ENCODE results near the gene ANO7. TPM values are rescaled to one million over a fixed set of nuclear protein-coding genes. Genes with fewer than 3 reads are reported as not detected.

The ANO7 gene
- total RNA-seq, 2 experiments from 2014 or later: 0.16 to 0.46 TPM

DNA sequence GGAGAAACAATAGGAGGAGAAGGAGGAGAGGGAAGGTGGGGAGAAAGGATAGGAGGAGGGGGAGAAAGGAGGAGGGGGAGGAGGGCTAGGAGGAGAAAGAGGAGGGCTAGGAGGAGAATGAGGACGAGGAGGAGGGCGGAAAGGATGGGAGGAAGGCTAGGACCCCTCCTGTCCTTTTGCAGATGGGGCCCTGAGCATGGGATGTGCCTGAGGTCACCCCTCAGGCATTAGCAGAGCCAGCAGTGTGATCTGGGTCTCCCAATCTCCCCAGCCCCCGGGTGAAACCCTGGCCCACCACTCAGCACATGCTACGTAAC is 601 bp upstream of the ANO7 start:
- no peaks in the 10 kb centered on the region for H4K20me1 ChIP-seq (ENCODE audit: insufficient read depth, low read length)
- TF ChIP-seq EZH2phosphoT487 (IDR thresholded peaks at IDR 0.05; ENCODE audit: borderline replicate concordance, low read depth, low read length): no peak
- TF ChIP-seq, protein P1, sequence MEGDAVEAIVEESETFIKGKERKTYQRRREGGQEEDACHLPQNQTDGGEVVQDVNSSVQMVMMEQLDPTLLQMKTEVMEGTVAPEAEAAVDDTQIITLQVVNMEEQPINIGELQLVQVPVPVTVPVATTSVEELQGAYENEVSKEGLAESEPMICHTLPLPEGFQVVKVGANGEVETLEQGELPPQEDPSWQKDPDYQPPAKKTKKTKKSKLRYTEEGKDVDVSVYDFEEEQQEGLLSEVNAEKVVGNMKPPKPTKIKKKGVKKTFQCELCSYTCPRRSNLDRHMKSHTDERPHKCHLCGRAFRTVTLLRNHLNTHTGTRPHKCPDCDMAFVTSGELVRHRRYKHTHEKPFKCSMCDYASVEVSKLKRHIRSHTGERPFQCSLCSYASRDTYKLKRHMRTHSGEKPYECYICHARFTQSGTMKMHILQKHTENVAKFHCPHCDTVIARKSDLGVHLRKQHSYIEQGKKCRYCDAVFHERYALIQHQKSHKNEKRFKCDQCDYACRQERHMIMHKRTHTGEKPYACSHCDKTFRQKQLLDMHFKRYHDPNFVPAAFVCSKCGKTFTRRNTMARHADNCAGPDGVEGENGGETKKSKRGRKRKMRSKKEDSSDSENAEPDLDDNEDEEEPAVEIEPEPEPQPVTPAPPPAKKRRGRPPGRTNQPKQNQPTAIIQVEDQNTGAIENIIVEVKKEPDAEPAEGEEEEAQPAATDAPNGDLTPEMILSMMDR (conservative IDR thresholded peaks at IDR 0.05; ENCODE audit: low read length): no peak
- no peaks in the 10 kb centered on the region for H3K9me2 ChIP-seq (ENCODE audit: insufficient read depth, low read length)
- no peak overlapping the region for H3K27ac ChIP-seq (ENCODE audit: low read depth, low read length, poor library complexity, severe bottlenecking)
- intact Hi-C loops (cut with micrococcal nuclease; ENCODE audit: unreplicated experiment): no loop called here
- ChIA-PET CTCF (ENCODE audit: unreplicated experiment) (no interaction called here), POLR2A (no interaction called here)
- no peaks in the 10 kb centered on the region for H3K36me3 ChIP-seq (ENCODE audit: insufficient read depth, low read length)
- DNase-seq (ENCODE audit: low spot score): no peak
- H3K79me2 ChIP-seq (ENCODE audit: insufficient read depth, low read depth, low read length): no peaks in the 10 kb centered on the region
- no peaks in the 10 kb centered on the region for H3K9me3 ChIP-seq (ENCODE audit: low read length)
- BruUV-seq (replicated peaks): no TSS peak
- H3K4me1 ChIP-seq (ENCODE audit: insufficient read depth, low read length, poor library complexity, severe bottlenecking): peaks cover 13% of the 10 kb centered on the region
- peak overlapping the region; percentile 49 for H3K4me2 ChIP-seq (ENCODE audit: low read length)
- H2AFZ ChIP-seq (ENCODE audit: low read length): 0 out of 2 replicates have a peak overlapping the region, but pooled peaks have one; percentile 14
- peak overlapping the region; percentile 29 for H3K4me3 ChIP-seq (ENCODE audit: low read depth, low read length, poor library complexity, severe bottlenecking)

DNA sequence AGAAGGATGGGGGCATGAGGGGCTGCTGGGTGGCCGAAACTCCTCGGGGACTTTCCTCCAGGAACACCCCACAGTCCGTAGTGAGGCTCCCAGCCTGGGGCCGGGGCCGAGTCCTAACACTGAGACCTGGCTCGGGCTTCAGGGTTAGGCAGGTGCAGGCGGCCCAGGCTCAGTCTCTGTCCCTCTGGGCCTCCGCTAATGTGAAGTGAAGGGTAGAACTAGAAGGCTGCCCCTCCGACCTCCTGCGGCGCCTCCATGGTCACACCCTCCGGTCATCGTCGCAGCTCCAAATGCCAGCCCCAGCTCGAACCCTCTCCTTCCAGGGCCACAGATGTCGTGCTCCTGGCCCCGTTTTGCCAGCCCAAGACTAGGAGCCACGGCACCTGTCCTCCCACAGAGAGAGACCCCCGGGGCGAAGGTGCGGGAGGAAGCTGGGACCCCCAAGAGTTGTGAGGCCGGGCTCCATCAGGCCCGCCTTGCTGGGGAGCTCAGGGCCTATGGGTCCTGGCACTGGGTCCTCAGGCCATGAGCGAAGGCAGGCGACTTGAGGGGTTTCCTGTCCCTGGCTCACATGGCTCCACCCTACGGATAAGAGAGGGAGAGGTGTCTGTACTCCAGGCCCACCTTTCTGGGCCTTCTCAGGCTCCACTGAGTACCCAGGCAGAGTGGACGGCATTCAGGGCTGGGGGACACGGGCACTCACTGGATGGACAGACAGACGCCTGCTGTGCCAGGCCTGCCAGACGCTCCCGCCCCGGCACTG is 797 bp downstream of the ANO7 start:
- Histone ChIP-seq H3K9me2 (ENCODE audit: insufficient read depth, low read length) (no peaks in the 10 kb centered on the region), H2AFZ (ENCODE audit: low read length) (no peak overlapping the region), H3K9me3 (ENCODE audit: low read length) (no peaks in the 10 kb centered on the region), H3K79me2 (ENCODE audit: insufficient read depth, low read depth, low read length) (no peaks in the 10 kb centered on the region), H3K36me3 (ENCODE audit: insufficient read depth, low read length) (no peaks in the 10 kb centered on the region), H3K4me3 (ENCODE audit: low read depth, low read length, poor library complexity, severe bottlenecking) (no peak overlapping the region), H4K20me1 (ENCODE audit: insufficient read depth, low read length) (no peaks in the 10 kb centered on the region), H3K4me2 (ENCODE audit: low read length) (no peak overlapping the region), H3K27ac (ENCODE audit: low read depth, low read length, poor library complexity, severe bottlenecking) (no peak overlapping the region), H3K4me1 (ENCODE audit: insufficient read depth, low read length, poor library complexity, severe bottlenecking) (peaks cover 13% of the 10 kb centered on the region)
- TF ChIP-seq, protein P1 (conservative IDR thresholded peaks at IDR 0.05; ENCODE audit: low read length): no peak
- no peak for TF ChIP-seq EZH2phosphoT487 (IDR thresholded peaks at IDR 0.05; ENCODE audit: borderline replicate concordance, low read depth, low read length)
- intact Hi-C loops (cut with micrococcal nuclease; ENCODE audit: unreplicated experiment): no loop called here
- CTCF ChIA-PET (ENCODE audit: unreplicated experiment): no interaction called here
- no peak for DNase-seq (ENCODE audit: low spot score)
- POLR2A ChIA-PET: interaction anchor here (0.5 kb wide), 1 partner anchor 9 kb away, joined by 3 read pairs; no protein-coding TSS in a partner anchor
- BruUV-seq (replicated peaks): no TSS peak

DNA sequence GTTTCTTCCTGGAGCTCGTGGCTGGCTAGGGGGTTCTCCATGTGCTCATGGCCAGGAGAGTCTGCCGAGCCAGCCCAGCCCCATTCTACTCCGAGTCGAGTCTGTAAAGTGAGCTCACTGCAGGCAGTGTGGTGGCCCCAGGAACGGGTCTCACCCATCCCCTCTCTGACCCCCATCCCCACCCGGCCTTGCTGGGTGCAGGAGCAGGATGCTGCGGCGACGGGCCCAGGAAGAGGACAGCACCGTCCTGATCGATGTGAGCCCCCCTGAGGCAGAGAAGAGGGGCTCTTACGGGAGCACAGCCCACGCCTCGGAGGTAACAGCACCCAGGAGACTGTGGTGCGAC is 1.4 kb downstream of the ANO7 start:
- DNase-seq (ENCODE audit: low spot score): no peak
- Histone ChIP-seq H3K27ac (ENCODE audit: low read depth, low read length, poor library complexity, severe bottlenecking) (no peak overlapping the region), H3K36me3 (ENCODE audit: insufficient read depth, low read length) (no peaks in the 10 kb centered on the region), H3K4me1 (ENCODE audit: insufficient read depth, low read length, poor library complexity, severe bottlenecking) (peaks cover 13% of the 10 kb centered on the region), H3K9me3 (ENCODE audit: low read length) (no peaks in the 10 kb centered on the region), H3K9me2 (ENCODE audit: insufficient read depth, low read length) (no peaks in the 10 kb centered on the region), H2AFZ (ENCODE audit: low read length) (no peak overlapping the region), H3K79me2 (ENCODE audit: insufficient read depth, low read depth, low read length) (no peaks in the 10 kb centered on the region), H3K4me2 (ENCODE audit: low read length) (no peak overlapping the region), H3K4me3 (ENCODE audit: low read depth, low read length, poor library complexity, severe bottlenecking) (no peak overlapping the region), H4K20me1 (ENCODE audit: insufficient read depth, low read length) (no peaks in the 10 kb centered on the region)
- CTCF ChIA-PET (ENCODE audit: unreplicated experiment): no interaction called here
- POLR2A ChIA-PET: interaction anchor here (0.5 kb wide), 1 partner anchor 10 kb away, joined by 3 read pairs; no protein-coding TSS in a partner anchor
- intact Hi-C loops (cut with micrococcal nuclease; ENCODE audit: unreplicated experiment): no loop called here
- TF ChIP-seq, protein P1 (conservative IDR thresholded peaks at IDR 0.05; ENCODE audit: low read length): no peak
- no peak for TF ChIP-seq EZH2phosphoT487 (IDR thresholded peaks at IDR 0.05; ENCODE audit: borderline replicate concordance, low read depth, low read length)
- BruUV-seq (replicated peaks): no TSS peak
